ENCODE data around the gene TIMM13. TPM values are rescaled to one million over a fixed set of nuclear protein-coding genes. Genes with fewer than 3 reads are reported as not detected.

The TIMM13 gene
- total and polyA plus RNA-seq, 9 donors = 99.2 to 120 (median 107) TPM

DNA sequence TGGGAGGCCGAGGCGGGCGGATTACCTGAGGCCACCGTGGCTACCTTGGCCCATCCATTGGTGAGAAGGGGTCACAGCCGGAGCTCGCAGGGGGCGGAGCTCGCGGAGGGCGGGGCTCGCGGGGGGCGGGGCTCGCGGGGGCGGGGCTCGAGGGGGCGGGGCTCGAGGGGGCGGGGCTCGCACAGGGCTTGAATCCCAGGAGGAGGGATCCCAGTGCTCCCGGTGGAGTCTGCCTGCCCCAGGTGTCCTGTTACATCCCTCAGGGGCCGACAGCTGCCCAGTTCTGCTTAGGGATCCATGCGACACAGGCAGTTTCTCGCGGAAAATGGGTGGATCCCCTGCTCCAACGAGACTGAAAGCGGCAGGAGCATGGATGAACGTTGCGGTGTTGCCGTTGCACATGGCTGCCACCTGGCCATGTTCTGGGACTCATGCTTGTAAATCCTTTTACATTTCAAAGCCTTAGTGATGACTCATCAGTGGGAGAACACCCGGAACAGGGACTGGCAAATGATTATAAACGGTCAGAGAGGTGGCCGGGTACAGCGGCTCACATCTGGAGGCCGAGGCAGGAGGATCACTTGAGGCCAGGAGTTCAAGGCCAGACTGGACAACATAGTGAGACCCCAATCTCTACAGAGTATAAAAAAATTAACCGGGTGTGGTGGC lies 42.2 kb downstream of the TIMM13 start:
- WGBS (ENCODE audit: insufficient coverage) = 17% methylated on average over 20 of the region's 37 CpGs
- H3K4me3 ChIP-seq (ENCODE audit: low read length) = no peak overlapping the region
- DNase-seq = peak; percentile 33
- peaks cover 11% of the 10 kb centered on the region for H3K27me3 ChIP-seq (ENCODE audit: control insufficient read depth, insufficient read depth, low read length)
- peaks cover 5% of the 10 kb centered on the region for H3K9me3 ChIP-seq (replicated peaks; ENCODE audit: control insufficient read depth, low read depth, low read length)
- peaks cover 8% of the 10 kb centered on the region for H3K4me1 ChIP-seq (ENCODE audit: control insufficient read depth, insufficient read depth, low read length)
- no peaks in the 10 kb centered on the region for H3K36me3 ChIP-seq (ENCODE audit: control insufficient read depth, insufficient read depth, low read length)
- no peak overlapping the region for H3K27ac ChIP-seq (ENCODE audit: low read length)

DNA sequence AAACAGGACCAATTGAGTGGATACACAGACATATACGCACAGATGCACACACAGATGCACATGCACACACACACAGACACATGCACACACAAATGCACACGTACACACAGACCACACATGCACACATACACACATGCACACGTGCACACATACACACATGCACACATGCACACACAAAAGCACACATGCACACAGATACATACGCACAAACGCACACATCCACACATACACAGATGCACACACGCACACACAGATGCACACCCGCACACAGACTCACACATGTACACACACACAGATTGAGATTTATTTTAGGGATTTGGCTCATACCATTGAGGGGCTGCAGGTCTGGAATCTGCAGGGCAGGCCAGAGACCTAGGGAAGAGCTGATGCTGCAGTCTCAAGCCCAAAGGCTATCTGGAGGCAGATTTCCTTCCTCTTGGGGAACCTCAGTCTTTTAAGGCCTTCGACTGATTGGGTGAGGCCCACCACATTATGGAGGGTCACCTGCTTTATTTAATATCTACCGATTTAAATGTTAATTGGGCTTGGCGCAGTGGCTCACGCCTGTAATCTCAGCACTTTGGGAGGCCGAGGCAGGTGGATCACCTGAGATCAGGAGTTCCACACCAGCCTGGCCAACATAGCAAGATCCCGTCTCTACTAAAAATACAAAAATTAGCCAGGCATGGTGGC lies 44.7 kb downstream of the TIMM13 start:
- Histone ChIP-seq H3K4me3 (ENCODE audit: low read length) (no peak overlapping the region), H3K27ac (ENCODE audit: low read length) (no peak overlapping the region), H3K9me3 (replicated peaks; ENCODE audit: control insufficient read depth, low read depth, low read length) (peaks cover 5% of the 10 kb centered on the region), H3K36me3 (ENCODE audit: control insufficient read depth, insufficient read depth, low read length) (no peaks in the 10 kb centered on the region), H3K4me1 (ENCODE audit: control insufficient read depth, insufficient read depth, low read length) (peaks cover 8% of the 10 kb centered on the region), H3K27me3 (ENCODE audit: control insufficient read depth, insufficient read depth, low read length) (peaks cover 7% of the 10 kb centered on the region)
- no peak for DNase-seq
- 89% methylated on average over 7 of the region's 13 CpGs for WGBS (ENCODE audit: insufficient coverage)

DNA sequence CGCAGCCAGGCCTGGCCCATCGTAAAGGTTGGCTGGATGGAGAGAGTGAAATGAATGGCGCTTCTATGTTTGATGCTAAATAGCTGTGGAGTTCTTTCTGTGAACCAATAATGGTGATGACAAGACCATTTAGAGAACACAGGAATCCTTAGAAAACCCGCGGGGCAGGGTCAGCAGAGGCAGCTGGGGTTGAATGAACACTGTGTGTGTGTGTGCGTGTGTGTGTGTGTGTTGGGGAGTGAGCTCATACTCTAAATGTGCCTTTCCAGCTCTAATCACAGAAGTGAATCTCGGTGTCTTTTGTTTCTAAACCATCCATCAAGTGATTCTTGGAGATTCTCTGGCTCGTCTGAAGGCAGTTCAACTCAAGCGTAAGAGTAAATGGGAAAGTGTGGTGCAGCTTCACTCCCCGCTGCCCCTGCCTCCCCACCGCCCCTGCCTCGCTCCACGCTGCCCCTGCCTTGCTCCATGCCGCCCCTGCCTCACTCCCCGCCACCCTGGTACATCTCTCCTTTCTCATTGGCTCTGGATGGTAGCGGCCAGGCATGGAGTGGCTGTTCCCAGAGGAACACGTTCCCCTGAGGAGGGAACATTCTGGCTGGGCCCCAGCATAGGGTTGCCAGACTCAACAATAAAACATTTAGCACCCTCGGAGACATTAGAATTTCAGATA lies 46.1 kb downstream of the TIMM13 start:
- H3K9me3 ChIP-seq (replicated peaks; ENCODE audit: control insufficient read depth, low read depth, low read length) = peaks cover 5% of the 10 kb centered on the region
- WGBS (ENCODE audit: insufficient coverage) = 34% methylated on average over 8 of the region's 18 CpGs
- H3K36me3 ChIP-seq (ENCODE audit: control insufficient read depth, insufficient read depth, low read length) = no peaks in the 10 kb centered on the region
- H3K27ac ChIP-seq (ENCODE audit: low read length) = no peak overlapping the region
- peak; percentile 28 for DNase-seq
- H3K4me3 ChIP-seq (ENCODE audit: low read length) = no peak overlapping the region
- H3K4me1 ChIP-seq (ENCODE audit: control insufficient read depth, insufficient read depth, low read length) = peaks cover 12% of the 10 kb centered on the region
- H3K27me3 ChIP-seq (ENCODE audit: control insufficient read depth, insufficient read depth, low read length) = peaks cover 5% of the 10 kb centered on the region

DNA sequence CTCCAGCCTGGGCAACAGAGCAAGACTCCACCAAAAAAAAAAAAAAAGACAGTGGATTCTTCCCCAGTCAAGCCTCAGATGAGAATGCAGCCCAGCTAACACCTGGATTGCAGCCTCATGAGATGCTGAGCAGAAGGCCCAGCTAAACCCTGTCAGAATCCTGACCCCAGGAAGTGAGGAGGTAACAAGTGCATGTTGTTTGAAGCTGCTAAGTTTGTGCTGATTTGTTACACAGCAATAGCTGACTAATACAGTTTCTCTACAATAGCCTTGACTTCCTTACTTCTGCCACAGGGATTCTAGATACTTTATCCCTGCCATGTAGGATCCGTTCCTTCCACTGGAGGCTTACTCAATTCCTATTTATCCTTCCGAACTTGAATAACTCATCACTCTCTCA lies 46.8 kb downstream of the TIMM13 start:
- Histone ChIP-seq H3K36me3 (ENCODE audit: control insufficient read depth, insufficient read depth, low read length) (no peaks in the 10 kb centered on the region), H3K27ac (ENCODE audit: low read length) (no peak overlapping the region), H3K27me3 (ENCODE audit: control insufficient read depth, insufficient read depth, low read length) (peaks cover 5% of the 10 kb centered on the region), H3K4me1 (ENCODE audit: control insufficient read depth, insufficient read depth, low read length) (peaks cover 12% of the 10 kb centered on the region), H3K9me3 (replicated peaks; ENCODE audit: control insufficient read depth, low read depth, low read length) (peaks cover 5% of the 10 kb centered on the region), H3K4me3 (ENCODE audit: low read length) (no peak overlapping the region)
- DNase-seq = no peak
- WGBS (ENCODE audit: insufficient coverage) = 87% methylated on average over 2 of the region's 2 CpGs

DNA sequence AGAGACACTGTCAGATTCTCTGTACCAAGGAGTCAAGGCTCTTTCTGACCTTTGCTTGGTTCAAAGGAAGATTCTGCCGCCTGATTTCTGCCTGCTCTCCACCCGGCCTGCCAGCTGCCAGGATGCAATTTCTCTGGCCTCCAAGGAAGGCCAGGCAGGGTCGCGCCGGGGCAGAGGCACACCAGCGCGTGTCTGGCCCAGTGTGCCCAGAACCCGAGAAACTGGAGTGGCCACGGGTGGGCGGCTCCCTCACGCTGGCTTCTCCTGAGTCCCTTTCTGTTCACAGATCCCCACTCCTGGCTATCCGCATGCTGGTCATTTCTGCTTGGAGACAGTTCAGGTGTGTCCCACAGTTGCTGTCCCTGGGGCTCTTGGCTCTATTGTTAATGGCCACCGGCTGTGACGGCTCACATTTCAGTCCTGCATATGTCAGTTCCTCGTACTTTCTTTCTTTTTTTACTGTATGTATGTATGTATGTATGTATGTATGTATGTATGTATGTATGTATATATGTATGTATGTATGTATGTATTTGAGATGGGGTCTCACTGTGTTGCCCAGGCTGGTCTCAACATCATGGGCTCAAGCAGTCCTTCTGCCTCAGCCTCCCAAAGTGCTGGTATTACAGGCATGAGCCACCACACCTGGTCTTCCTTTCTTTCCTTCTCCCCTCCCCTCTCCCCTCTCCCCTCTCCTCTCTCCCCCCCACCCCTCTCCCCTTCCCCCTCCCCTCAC lies 50.4 kb downstream of the TIMM13 start:
- peaks cover 5% of the 10 kb centered on the region for H3K9me3 ChIP-seq (replicated peaks; ENCODE audit: control insufficient read depth, low read depth, low read length)
- WGBS (ENCODE audit: insufficient coverage) = 53% methylated on average over 11 of the region's 15 CpGs
- no peak overlapping the region for H3K27ac ChIP-seq (ENCODE audit: low read length)
- peaks cover 4% of the 10 kb centered on the region for H3K27me3 ChIP-seq (ENCODE audit: control insufficient read depth, insufficient read depth, low read length)
- no peak overlapping the region for H3K4me3 ChIP-seq (ENCODE audit: low read length)
- no peaks in the 10 kb centered on the region for H3K36me3 ChIP-seq (ENCODE audit: control insufficient read depth, insufficient read depth, low read length)
- peaks cover 4% of the 10 kb centered on the region for H3K4me1 ChIP-seq (ENCODE audit: control insufficient read depth, insufficient read depth, low read length)
- no peak for DNase-seq

Other genes with a start within 250 kb of the TIMM13 start
- gene PLEKHJ1, start 191.3 kb downstream of the TIMM13 start, total RNA-seq = 72.9 TPM
- gene PLEKHJ1, start 191.3 kb downstream of the TIMM13 start, polyA plus RNA-seq (ENCODE audit: insufficient read depth in 1 of 8, insufficient read length in 8 of 8, low replicate concordance in 1 of 8) = 10 to 100 TPM; 70.6 to 89.4 (median 76.1) TPM
- 23.8 TPM for gene SF3A2, start 190.8 kb downstream of the TIMM13 start, total RNA-seq
- gene SF3A2, start 190.8 kb downstream of the TIMM13 start, polyA plus RNA-seq (ENCODE audit: insufficient read depth in 1 of 8, insufficient read length in 8 of 8, low replicate concordance in 1 of 8) = 10 to 100 TPM; 54.7 to 89.9 (median 74.5) TPM
- 4.0 TPM for gene AMH, start 178.3 kb downstream of the TIMM13 start, total RNA-seq
- 10 to 100 TPM in 1 of 8 donors, 1 to 10 TPM in 7; 1.5 to 13.3 (median 7.4) TPM for gene AMH, start 178.3 kb downstream of the TIMM13 start, polyA plus RNA-seq (ENCODE audit: insufficient read depth in 1 of 8, insufficient read length in 8 of 8, low replicate concordance in 1 of 8)
- gene JSRP1, start 171.2 kb downstream of the TIMM13 start, total RNA-seq = 73.2 TPM
- gene JSRP1, start 171.2 kb downstream of the TIMM13 start, polyA plus RNA-seq (ENCODE audit: insufficient read depth in 1 of 8, insufficient read length in 8 of 8, low replicate concordance in 1 of 8) = 100 to 1,000 TPM in 2 of 8 donors, 10 to 100 TPM in 6; 58.3 to 107 (median 86.5) TPM
- gene PEAK3, start 145.4 kb downstream of the TIMM13 start, total RNA-seq = not detected
- under 1 TPM in 6 of 8 donors, not detected in 2; 0.04 to 0.12 (median 0.09) TPM for gene PEAK3, start 145.4 kb downstream of the TIMM13 start, polyA plus RNA-seq (ENCODE audit: insufficient read depth in 1 of 8, insufficient read length in 8 of 8, low replicate concordance in 1 of 8)
- not detected for gene LINGO3, start 119.4 kb downstream of the TIMM13 start, total RNA-seq
- under 1 TPM in 6 of 8 donors, not detected in 2; 0.07 to 0.15 (median 0.09) TPM for gene LINGO3, start 119.4 kb downstream of the TIMM13 start, polyA plus RNA-seq (ENCODE audit: insufficient read depth in 1 of 8, insufficient read length in 8 of 8, low replicate concordance in 1 of 8)
- gene LSM7, start 99.0 kb downstream of the TIMM13 start, total RNA-seq = 102 TPM
- gene LSM7, start 99.0 kb downstream of the TIMM13 start, polyA plus RNA-seq (ENCODE audit: insufficient read depth in 1 of 8, insufficient read length in 8 of 8, low replicate concordance in 1 of 8) = 100 to 1,000 TPM in 1 of 8 donors, 10 to 100 TPM in 7; 83.0 to 101 (median 94.8) TPM
- gene SPPL2B, start 98.9 kb downstream of the TIMM13 start, total RNA-seq = 20.8 TPM
- 10 to 100 TPM; 24.6 to 66.1 (median 49.8) TPM for gene SPPL2B, start 98.9 kb downstream of the TIMM13 start, polyA plus RNA-seq (ENCODE audit: insufficient read depth in 1 of 8, insufficient read length in 8 of 8, low replicate concordance in 1 of 8)
- gene TMPRSS9, start 67.3 kb downstream of the TIMM13 start, total RNA-seq = 0.18 TPM
- gene TMPRSS9, start 67.3 kb downstream of the TIMM13 start, polyA plus RNA-seq (ENCODE audit: insufficient read depth in 1 of 8, insufficient read length in 8 of 8, low replicate concordance in 1 of 8) = 1 to 10 TPM in 1 of 8 donors, under 1 TPM in 7; 0.11 to 1.3 (median 0.34) TPM
- gene LMNB2, start 29.4 kb upstream of the TIMM13 start, total RNA-seq = 55.2 TPM
- 100 to 1,000 TPM in 2 of 8 donors, 10 to 100 TPM in 6; 61.0 to 103 (median 88.1) TPM for gene LMNB2, start 29.4 kb upstream of the TIMM13 start, polyA plus RNA-seq (ENCODE audit: insufficient read depth in 1 of 8, insufficient read length in 8 of 8, low replicate concordance in 1 of 8)
- 16.4 TPM for gene GADD45B, start 48.5 kb upstream of the TIMM13 start, total RNA-seq
- gene GADD45B, start 48.5 kb upstream of the TIMM13 start, polyA plus RNA-seq (ENCODE audit: insufficient read depth in 1 of 8, insufficient read length in 8 of 8, low replicate concordance in 1 of 8) = 10 to 100 TPM in 6 of 8 donors, 1 to 10 TPM in 2; 6.3 to 15.5 (median 12.7) TPM